TTC549 (cell line): Measurements from ENCODE around the gene CD79A.

ENCODE experiments used
- FAIRE-seq: peaks from 2 replicates; lab custom pipeline; 2012; peaks lifted over from hg19 to GRCh38; lab: Jason Lieb, UNC

Gene CD79A

GRCh38 chr19:41876847-41877832 is at the start of gene CD79A:
TSS of gene CD79A (plus strand) at chr19:41877279. CDS start at chr19:41877305, 26 bp downstream.
- no peak for FAIRE-seq

GRCh38 chr19:41837981-41838708 is 38.9 kb upstream of the CD79A start:
- no peak for FAIRE-seq

GRCh38 chr19:41839211-41839610 is 37.9 kb upstream of the CD79A start:
- no peak for FAIRE-seq

DNA sequence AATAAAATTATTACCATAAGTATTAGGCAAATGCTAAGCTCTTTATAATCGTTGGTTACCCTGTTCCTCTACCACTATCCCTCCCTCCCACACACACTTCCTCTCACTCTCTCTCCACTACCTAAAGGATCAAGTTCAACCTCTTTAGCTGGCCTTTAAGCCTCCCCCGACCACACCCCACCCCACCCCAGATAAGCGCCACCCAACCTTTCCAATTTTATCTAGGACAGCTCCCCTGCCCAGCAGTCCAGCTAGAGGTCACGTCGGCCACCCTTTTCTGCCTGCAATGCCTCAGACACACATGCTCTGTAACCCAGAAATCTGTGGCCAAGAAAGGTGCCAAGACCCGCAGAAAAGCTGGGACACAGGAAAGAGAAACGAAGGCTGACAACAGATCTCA is 33.7 kb upstream of the CD79A start:
- FAIRE-seq, result no peak

DNA sequence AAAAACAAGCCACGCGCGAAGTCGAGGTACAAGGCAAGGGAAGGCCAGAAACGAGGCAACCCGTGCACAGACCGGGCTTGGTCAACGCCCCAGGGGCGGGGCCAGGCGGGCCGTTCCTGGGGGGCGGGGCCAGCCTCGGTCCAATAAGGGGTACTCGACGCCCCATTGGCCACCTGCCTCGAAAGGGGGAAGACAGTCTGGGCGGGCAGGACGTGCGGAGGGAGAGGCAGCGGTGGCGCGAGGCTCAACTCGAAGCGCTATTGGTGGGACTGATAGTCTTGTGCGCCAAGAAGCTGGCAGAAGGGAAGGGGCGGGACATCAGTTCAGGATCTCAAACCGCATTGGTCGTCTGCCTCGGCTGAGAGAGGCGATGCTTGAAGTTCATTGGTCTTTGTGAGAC is 32.5 kb upstream of the CD79A start, which contains the start of gene LYPD4:
LYPD4 (minus strand) TSS at position 83 of the 400 bp plus-strand sequence. CDS start 5,398 bp downstream, outside the sequence.
- no peak for FAIRE-seq

DNA sequence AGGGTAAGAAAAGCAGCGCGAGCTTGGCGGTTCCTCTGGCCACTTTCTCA is 32.3 kb upstream of the CD79A start, which contains the start of gene DMRTC2:
DMRTC2 (plus strand) TSS at position 42 of the 50 bp plus-strand sequence. CDS start 2,387 bp downstream, outside the sequence.
- no peak for FAIRE-seq

DNA sequence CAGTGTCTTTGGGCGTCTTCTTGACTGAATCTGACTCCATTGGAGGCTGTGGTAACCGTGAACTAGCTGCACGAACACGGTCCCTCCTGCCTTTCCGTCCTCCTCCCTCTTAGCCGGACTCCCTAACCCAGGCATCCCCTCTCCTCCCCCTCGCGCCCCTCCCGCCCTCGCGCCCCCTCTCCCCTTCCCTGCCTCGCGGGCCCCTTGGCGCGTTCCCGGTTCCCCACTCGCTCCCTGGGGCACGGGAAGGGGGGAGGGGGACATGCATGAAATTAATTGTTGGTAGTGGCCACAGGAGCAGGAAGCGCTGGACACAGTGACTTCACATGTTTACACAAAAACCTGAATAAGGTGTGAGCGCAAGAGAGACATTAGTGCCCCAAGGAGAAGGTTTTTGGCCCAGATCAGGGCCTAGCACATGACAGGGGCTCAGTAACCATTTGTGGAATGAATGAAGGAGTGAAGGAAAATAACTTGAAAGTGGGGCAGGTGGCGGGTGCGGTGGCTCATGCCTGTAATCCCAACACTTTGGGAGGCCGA is 32.0 kb upstream of the CD79A start:
- no peak for FAIRE-seq

- no peak for FAIRE-seq
Measured at GRCh38 chr19:41847351-41848105, 29.6 kb upstream of the CD79A start.

DNA sequence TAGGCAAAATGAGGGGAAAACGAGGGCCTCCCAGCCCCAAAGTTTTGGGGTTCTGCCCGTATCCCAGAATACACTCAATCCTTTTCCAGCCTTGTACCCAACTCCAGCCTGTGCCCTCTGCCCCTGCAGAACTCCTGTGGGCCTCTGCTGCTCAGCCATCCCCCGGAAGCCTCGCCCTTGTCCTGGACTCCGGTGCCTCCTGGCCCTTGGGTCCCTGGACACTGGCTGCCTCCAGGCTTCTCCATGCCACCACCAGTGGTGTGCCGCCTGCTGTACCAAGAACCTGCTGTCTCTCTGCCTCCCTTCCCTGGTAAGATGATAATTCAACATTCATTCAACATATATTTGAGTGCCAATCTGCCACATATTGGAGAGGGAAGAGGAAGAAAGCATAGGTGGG is 28.4 kb upstream of the CD79A start:
- no peak for FAIRE-seq

GRCh38 chr19:41849067-41849466 is 28.0 kb upstream of the CD79A start:
- FAIRE-seq, result no peak

DNA sequence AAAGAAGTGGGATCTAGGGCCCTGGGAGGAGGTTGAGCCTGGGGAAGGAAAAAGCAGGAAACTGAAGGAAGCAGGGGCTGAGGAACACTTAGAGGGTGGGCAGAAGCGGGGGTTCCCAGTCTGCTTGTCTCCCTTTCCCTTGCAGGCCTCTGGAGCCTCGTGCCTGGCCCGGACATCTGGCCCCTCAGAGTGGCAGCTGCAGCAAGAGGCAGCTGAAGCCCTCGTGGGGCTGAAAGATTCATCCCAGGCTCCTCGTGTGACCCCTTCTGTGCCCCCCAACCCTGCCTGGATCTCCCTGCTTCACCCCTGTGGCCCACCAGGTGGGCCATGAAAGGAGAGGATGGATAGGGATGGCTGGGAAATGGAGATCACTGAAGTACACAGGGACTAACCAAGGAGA is 26.7 kb upstream of the CD79A start:
- FAIRE-seq, result no peak

GRCh38 chr19:41851456-41851855 is 25.6 kb upstream of the CD79A start:
- no peak for FAIRE-seq

GRCh38 chr19:41853344-41853743 is 23.7 kb upstream of the CD79A start:
- FAIRE-seq, result no peak

DNA sequence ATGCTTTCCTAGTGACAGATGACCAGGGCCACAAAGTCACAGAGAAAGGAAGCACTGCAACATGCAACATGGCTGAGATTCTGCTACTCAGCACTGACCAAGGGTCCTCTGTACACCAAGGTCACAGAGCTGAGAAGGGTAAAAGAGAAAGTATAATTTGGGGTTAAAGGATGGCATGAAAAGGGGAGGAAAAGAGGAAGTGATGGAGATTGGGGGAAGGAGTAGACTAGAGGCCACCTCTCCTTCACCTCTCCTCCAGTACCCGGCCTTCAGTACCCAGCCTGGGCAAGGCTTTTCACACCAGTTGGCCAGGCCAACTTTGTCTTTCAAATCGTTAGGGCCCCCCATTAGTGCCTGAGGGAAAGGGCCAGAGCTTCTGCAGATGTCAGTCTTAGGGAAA is 23.3 kb upstream of the CD79A start:
- FAIRE-seq, result no peak

GRCh38 chr19:41859213-41859617 is 17.9 kb upstream of the CD79A start:
- no peak for FAIRE-seq

DNA sequence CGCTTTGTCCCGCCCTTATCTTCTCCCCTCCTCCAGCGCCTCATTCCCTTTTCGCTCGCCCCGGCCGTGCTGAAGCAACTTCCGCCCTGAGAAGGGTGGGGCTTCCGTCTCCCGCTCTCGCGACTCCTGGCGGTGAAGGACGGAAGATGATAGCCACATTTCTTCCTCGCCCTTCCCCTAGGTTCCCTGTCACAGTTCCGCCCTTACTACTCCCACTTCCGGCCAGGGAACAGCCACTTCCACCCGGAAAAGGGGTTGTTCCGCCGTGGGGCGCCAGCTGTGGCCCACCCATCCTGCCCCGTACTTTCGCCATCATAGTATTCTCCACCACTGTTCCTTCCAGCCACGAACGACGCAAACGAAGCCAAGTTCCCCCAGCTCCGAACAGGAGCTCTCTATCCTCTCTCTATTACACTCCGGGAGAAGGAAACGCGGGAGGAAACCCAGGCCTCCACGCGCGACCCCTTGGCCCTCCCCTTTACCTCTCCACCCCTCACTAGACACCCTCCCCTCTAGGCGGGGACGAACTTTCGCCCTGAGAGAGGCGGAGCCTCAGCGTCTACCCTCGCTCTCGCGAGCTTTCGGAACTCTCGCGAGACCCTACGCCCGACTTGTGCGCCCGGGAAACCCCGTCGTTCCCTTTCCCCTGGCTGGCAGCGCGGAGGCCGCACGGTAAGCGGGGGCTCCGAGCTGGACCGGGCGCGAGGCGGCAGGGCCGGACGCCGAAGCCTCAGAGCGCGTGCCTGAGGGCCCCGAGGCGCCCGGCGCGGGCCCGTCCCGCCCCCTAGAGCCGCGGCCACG is 17.3 kb upstream of the CD79A start, which contains the start of gene RPS19:
RPS19 (plus strand) TSS at position 638 of the 801 bp plus-strand sequence. CDS start 520 bp downstream, outside the sequence.
- FAIRE-seq, result peak; percentile 95

- FAIRE-seq, result no peak
Measured at GRCh38 chr19:41860419-41861115, 16.5 kb upstream of the CD79A start.

GRCh38 chr19:41861116-41861768 is 15.8 kb upstream of the CD79A start:
- no peak for FAIRE-seq

- no peak for FAIRE-seq
Measured at GRCh38 chr19:41861846-41862245, 15.2 kb upstream of the CD79A start.

DNA sequence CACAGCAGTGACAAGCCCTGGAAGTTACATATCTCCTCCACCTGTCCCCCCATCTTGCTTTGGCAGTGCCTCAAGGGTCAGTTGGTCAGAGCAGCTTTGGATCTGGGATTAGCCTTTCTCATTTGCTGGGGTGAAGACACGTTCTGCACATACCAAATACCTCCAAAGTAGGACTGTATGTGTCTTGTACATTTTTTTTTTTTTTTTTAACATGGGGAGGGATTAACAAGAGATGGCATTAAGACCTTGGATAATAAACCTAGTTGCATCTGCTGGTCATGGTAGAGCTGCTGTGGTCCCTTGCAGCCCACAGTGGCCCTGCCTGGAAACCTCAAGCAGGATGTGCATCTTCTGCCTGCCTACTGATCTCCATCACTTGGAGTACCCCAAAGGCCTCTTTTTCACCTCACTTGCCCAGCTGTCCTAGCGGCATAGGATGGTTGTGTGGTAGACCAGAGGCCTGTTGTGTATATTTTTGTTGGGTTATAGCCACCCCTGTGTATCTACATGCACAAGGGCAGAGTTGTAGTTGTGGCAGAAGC is 14.6 kb upstream of the CD79A start:
- no peak for FAIRE-seq
